T-cell (primary cell): ENCODE measurements around the gene HOXA7. TPM values are rescaled to one million over a fixed set of nuclear protein-coding genes. Genes with fewer than 3 reads are reported as not detected.
A peak's percentile ranks its signal among the peaks of the same experiment; 100 is the strongest.

Source experiments
- ATAC-seq, 4 experiments: fragments of 200-7000 bp in 3 of 4; fragments of 150-1000 bp in 1 of 4; cut with Tn5 transposase; replicated peaks in 1 of 4; 1 replicate in 3 of 4; 2 replicates in 1 of 4; pipeline ENCODE4 v1.10.0; 2021; ENCODE audit warnings: moderate library complexity in 3 of 4, mild to moderate bottlenecking in 2 of 4, moderate number of reproducible peaks in 1 of 4
- CTCF ChIA-PET, 2 donors: fragments of 300-600 bp; sonication (Branson Sonifier 250); formaldehyde crosslinking; loops; one replicate each; lab custom pipeline; 2022; ENCODE audit warnings: antibody characterized with exemption in 2 of 2; lab: Charles Lee
- POLR2A ChIA-PET, 2 donors: fragments of 300-600 bp; sonication (Branson Sonifier 250); formaldehyde crosslinking; loops; one replicate each; lab custom pipeline; 2022; ENCODE audit warnings: antibody characterized with exemption in 2 of 2; lab: Charles Lee
- DNase-seq, 35 experiments: peaks; one replicate each; pipeline versions ENCODE4 v3.0.0 to v3.0.0-alpha.2; 2013 to 2023
- H3K27ac ChIP-seq: one replicate; pipeline ENCODE4 v1.5.1; 2013; ENCODE audit warnings: low read length
- H3K27me3 ChIP-seq, 2 experiments: replicated peaks in 1 of 2; 1 replicate in 1 of 2; 2 replicates in 1 of 2; pipeline versions ENCODE4 v1.6.1 to v1.7.0; 2013; ENCODE audit warnings: low read length in 1 of 2, mixed read lengths in 1 of 2; ENCODE audit not compliant: control insufficient read depth in 2 of 2, insufficient read depth in 2 of 2; ENCODE audit errors: extremely low read depth in 1 of 2
- H3K36me3 ChIP-seq, 2 donors: 1 replicate in 1 of 2; 2 replicates in 1 of 2; pipeline versions ENCODE4 v1.6.1 to v1.7.0; 2013; ENCODE audit warnings: low read length in 1 of 2; ENCODE audit not compliant: control insufficient read depth in 2 of 2, insufficient read depth in 1 of 2; ENCODE audit errors: extremely low read depth in 1 of 2
- H3K4me1 ChIP-seq, 2 experiments: 1 replicate in 1 of 2; 2 replicates in 1 of 2; pipeline versions ENCODE4 v1.6.1 to v1.7.0; 2013; ENCODE audit warnings: low read length in 2 of 2, mixed read lengths in 1 of 2; ENCODE audit not compliant: insufficient read depth in 2 of 2, control insufficient read depth in 1 of 2; ENCODE audit errors: extremely low read depth in 1 of 2
- H3K4me3 ChIP-seq, 2 donors: 1 replicate in 1 of 2; 2 replicates in 1 of 2; pipeline versions ENCODE4 v1.5.1 to v1.7.0; 2013; ENCODE audit warnings: mild to moderate bottlenecking in 2 of 2, low read length in 1 of 2, moderate library complexity in 1 of 2; ENCODE audit not compliant: control insufficient read depth in 1 of 2; ENCODE audit errors: extremely low read depth in 1 of 2
- H3K9me3 ChIP-seq: 2 replicates; pipeline ENCODE4 v1.7.0; 2013
- H3K27ac Mint-ChIP-seq, 2 donors: one replicate each; pipeline ENCODE4 v1.8.0; 2020 to 2021; ENCODE audit warnings: mild to moderate bottlenecking in 2 of 2, mixed read lengths in 2 of 2
- H3K27me3 Mint-ChIP-seq, 2 donors: one replicate each; pipeline ENCODE4 v1.8.0; 2021 to 2022; ENCODE audit warnings: mixed read lengths in 2 of 2
- H3K36me3 Mint-ChIP-seq: one replicate; pipeline ENCODE4 v1.8.0; 2021; ENCODE audit warnings: mixed read lengths
- H3K4me1 Mint-ChIP-seq, 3 donors: one replicate each; pipeline ENCODE4 v1.8.0; 2020 to 2022; ENCODE audit warnings: mixed read lengths in 3 of 3, mild to moderate bottlenecking in 1 of 3
- H3K4me3 Mint-ChIP-seq, 3 donors: one replicate each; pipeline ENCODE4 v1.8.0; 2020 to 2022; ENCODE audit warnings: mild to moderate bottlenecking in 3 of 3, mixed read lengths in 3 of 3, moderate library complexity in 3 of 3
- H3K9me3 Mint-ChIP-seq, 3 donors: one replicate each; pipeline ENCODE4 v1.8.0; 2020 to 2022; ENCODE audit warnings: mixed read lengths in 3 of 3
- WGBS: methylation state at CpG from one replicate; pipeline ENCODE4 v1.1.5; 2013; ENCODE audit warnings: missing lambda C conversion rate; ENCODE audit not compliant: insufficient coverage; 5-methylcytosine and 5-hydroxymethylcytosine counted together
- total RNA-seq, 35 experiments: library from RNA in 6 of 35; stranded (reverse) in 6 of 35; fragments of 120-200 nt in 1 of 35; gene quantifications; one replicate each; pipeline versions ENCODE4 v1.2.1 to v1.2.4 and lab custom pipeline; 2013 to 2026

HOXA7 gene
- total RNA-seq, 5 donors from 2014 or later (not counting 1 experiment from before 2014, with no cell fraction given) = 0.67 TPM; not detected in 4

- no peak overlapping the region for H3K4me3 ChIP-seq
- H3K27ac ChIP-seq = no peak overlapping the region
- CTCF ChIA-PET = interaction anchor here in 1 of 2 donors (0.7 to 2.2 kb wide), 2 partner anchors 11 to 13 kb away, joined by 3 to 26 read pairs; no protein-coding TSS in a partner anchor
- DNase-seq (peak in 3 of 35 experiments; percentile 4 to 17 (median 10)), ATAC-seq (no peak)
- POLR2A ChIA-PET = interaction anchor here in 1 of 2 donors (0.6 kb wide), 1 partner anchor 87 kb away, joined by 4 read pairs; no protein-coding TSS in a partner anchor
- H3K4me1 ChIP-seq = peaks cover 16 to 64% of the 10 kb centered on the region in 2 experiments
- H3K4me1 Mint-ChIP-seq = peaks cover 59 to 69% (median 66%) of the 10 kb centered on the region in 3 donors
- 33% methylated on average over 1 of the region's 7 CpGs for WGBS
- H3K27ac Mint-ChIP-seq = peak overlapping the region in 1 of 2 donors; percentile 58
- H3K36me3 ChIP-seq = no peaks in the 10 kb centered on the region
- peaks cover 78 to 96% of the 10 kb centered on the region in 2 donors for H3K27me3 Mint-ChIP-seq
- H3K4me3 Mint-ChIP-seq = peak overlapping the region in 2 of 3 donors; percentile 22 to 79
- H3K27me3 ChIP-seq = peaks cover 37 to 88% of the 10 kb centered on the region in 2 experiments
- no peaks in the 10 kb centered on the region for H3K9me3 Mint-ChIP-seq
- H3K9me3 ChIP-seq = no peaks in the 10 kb centered on the region
- H3K36me3 Mint-ChIP-seq = no peaks in the 10 kb centered on the region
These were observed 33.7 kb upstream of the HOXA7 start for GRCh38 chr7:27189997-27190748.

DNA sequence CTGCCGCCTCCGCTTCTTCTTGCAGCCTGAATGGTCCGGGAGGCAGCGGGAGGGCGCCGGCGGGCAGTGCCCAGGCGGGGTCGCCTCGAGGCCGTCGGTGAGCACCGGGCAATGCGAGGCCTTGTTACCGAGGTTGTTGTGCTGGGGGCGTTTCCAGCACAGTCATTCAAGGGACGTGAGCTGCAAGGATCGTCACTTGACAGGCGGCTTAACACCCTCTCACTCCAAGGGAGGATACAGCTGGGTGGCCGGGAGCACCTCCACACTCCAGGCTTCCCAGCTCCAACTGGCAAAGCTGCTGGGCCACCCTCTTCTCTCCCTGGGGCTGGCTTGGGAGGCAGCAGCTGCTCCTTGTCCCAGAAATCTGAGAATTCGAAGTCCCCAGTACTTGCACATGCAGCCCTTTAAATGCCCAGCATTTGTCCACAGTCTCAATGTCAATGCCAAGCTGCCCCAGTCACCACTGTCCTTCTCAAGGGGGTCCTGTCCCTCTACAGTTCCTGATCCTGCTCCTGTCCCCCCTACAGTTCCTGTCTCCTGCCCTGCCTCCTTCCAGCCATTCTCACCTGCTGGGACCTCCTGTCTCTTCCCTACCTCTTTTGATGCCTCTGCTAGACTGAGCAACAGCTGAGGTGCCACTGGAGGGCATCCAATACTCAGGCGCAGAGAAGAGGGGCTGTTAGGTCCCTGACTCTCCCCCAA, 33.0 kb upstream of the HOXA7 start:
- Histone ChIP-seq H3K4me1 (peaks cover 22 to 71% of the 10 kb centered on the region in 2 experiments), H3K27ac (no peak overlapping the region), H3K9me3 (no peaks in the 10 kb centered on the region), H3K4me3 (peak overlapping the region in 1 of 2 donors; percentile 70), H3K27me3 (peaks cover 33 to 92% of the 10 kb centered on the region in 2 experiments), H3K36me3 (no peaks in the 10 kb centered on the region)
- DNase-seq (peak in 4 of 35 experiments; percentile 11 to 22 (median 14)), ATAC-seq (peak in 1 of 4 experiments; percentile 6)
- 30% methylated on average over 14 of the region's 22 CpGs for WGBS
- POLR2A ChIA-PET = no interaction called here
- H3K9me3 Mint-ChIP-seq = no peaks in the 10 kb centered on the region
- H3K4me1 Mint-ChIP-seq = peaks cover 66 to 76% (median 73%) of the 10 kb centered on the region in 3 donors
- H3K36me3 Mint-ChIP-seq = no peaks in the 10 kb centered on the region
- peaks cover 76 to 96% of the 10 kb centered on the region in 2 donors for H3K27me3 Mint-ChIP-seq
- CTCF ChIA-PET = interaction anchor here in 1 of 2 donors (0.6 to 2.2 kb wide), 3 partner anchors 10 to 21 kb away, joined by 3 to 26 read pairs (median 3); no protein-coding TSS in a partner anchor
- H3K4me3 Mint-ChIP-seq = peak overlapping the region in 2 of 3 donors; percentile 24 to 79
- H3K27ac Mint-ChIP-seq = peak overlapping the region; percentile 34 to 58

DNA sequence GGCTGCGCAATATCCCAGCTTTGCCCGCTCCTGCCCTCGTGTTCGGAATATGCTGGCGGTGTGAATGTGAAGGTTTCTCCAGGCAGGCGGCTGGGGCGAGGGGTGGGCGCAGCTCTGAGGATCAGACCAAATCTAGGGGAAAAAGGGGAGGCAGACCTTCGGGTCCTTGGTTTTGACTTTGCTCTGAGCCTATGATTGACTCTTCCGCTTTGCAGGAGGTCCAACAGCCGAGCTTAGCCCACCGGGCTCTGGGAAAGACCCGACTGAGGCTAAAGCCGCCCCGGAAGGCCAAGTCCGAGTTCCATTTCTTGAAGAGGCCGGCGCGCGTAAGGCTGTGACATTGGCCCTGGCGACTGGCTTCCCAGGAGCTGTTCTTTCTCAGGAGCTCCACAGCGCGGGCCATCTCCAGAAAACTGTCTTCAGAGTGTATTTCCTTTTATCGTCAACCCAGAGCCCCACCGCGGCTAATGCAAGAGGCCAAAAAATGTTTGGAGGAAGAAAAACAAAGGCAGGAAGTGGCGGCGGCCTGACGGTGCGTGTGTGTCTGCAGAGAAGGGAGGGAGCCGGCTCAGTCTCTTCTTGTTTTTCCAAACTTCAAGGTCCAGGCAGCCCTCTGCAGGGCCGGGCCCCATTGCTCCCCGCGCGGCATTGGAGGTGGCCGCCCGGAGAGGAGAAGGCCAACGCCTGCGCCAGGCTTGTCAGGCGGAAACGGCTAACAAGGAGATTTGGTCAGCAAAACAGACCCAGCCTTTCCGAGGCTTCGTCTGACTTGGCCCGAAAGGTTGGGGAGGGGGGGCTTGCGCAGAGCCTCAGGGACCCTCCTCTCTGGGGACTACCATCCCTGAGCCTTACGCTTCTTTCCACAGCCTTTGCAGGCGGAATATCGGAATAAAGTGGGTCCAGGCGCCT, 32.2 kb upstream of the HOXA7 start:
- Mint-ChIP-seq H3K27me3 (peaks cover 68 to 94% of the 10 kb centered on the region in 2 donors), H3K9me3 (no peaks in the 10 kb centered on the region), H3K4me3 (peak overlapping the region; percentile 65 to 79 (median 65)), H3K36me3 (no peaks in the 10 kb centered on the region), H3K4me1 (peaks cover 60 to 81% (median 78%) of the 10 kb centered on the region in 3 donors), H3K27ac (peak overlapping the region in 1 of 2 donors; percentile 72)
- Histone ChIP-seq H3K4me3 (peak overlapping the region; percentile 25 to 70), H3K27ac (no peak overlapping the region), H3K9me3 (no peaks in the 10 kb centered on the region), H3K36me3 (no peaks in the 10 kb centered on the region), H3K27me3 (peaks cover 30 to 97% of the 10 kb centered on the region in 2 experiments), H3K4me1 (peaks cover 26 to 76% of the 10 kb centered on the region in 2 experiments)
- ATAC-seq (peak; percentile 49 to 63 (median 59)), DNase-seq (peak in 29 of 35 experiments; percentile 26 to 65 (median 45))
- 6% methylated on average over 49 of the region's 49 CpGs for WGBS
- ChIA-PET CTCF (interaction anchor here in 1 of 2 donors (0.6 to 1.9 kb wide), 2 partner anchors 11 to 20 kb away, joined by 3 to 4 read pairs; no protein-coding TSS in a partner anchor), POLR2A (no interaction called here)

- H3K4me1 Mint-ChIP-seq = peaks cover 54 to 78% (median 72%) of the 10 kb centered on the region in 3 donors
- H3K4me3 Mint-ChIP-seq = peak overlapping the region; percentile 65 to 79 (median 65)
- CTCF ChIA-PET = interaction anchor here (0.7 to 2.7 kb wide), 6 partner anchors 8 to 818 kb away, joined by 3 to 13 read pairs (median 4); partner anchors contain the start of gene HOXA3 (in 1 of the 2)
- H3K27me3 Mint-ChIP-seq = peaks cover 66 to 95% of the 10 kb centered on the region in 2 donors
- peak in 4 of 35 experiments; percentile 9 to 22 (median 18) for DNase-seq
- Histone ChIP-seq H3K36me3 (no peaks in the 10 kb centered on the region), H3K9me3 (no peaks in the 10 kb centered on the region), H3K4me1 (peaks cover 27 to 76% of the 10 kb centered on the region in 2 experiments), H3K4me3 (peak overlapping the region in 1 of 2 donors; percentile 70), H3K27me3 (peaks cover 31 to 97% of the 10 kb centered on the region in 2 experiments), H3K27ac (no peak overlapping the region)
- no peaks in the 10 kb centered on the region for H3K36me3 Mint-ChIP-seq
- POLR2A ChIA-PET = no interaction called here
- ATAC-seq = no peak
- 8% methylated on average over 43 of the region's 46 CpGs for WGBS
- H3K27ac Mint-ChIP-seq = peak overlapping the region in 1 of 2 donors; percentile 11
- no peaks in the 10 kb centered on the region for H3K9me3 Mint-ChIP-seq
These were observed 31.3 kb upstream of the HOXA7 start for GRCh38 chr7:27187475-27188385.
